Putamen (tissue), 1 donor: Measurements from ENCODE around the gene MMP20.

Source experiments
- DNase-seq: peaks from one replicate; pipeline ENCODE4 v3.0.0-alpha.2; 2016; ENCODE audit warnings: low spot score

The MMP20 gene

GRCh38 chr11:102622258-102622657 lies 2.9 kb downstream of the MMP20 start:
- DNase-seq = no peak

GRCh38 chr11:102620818-102621561 lies 4.1 kb downstream of the MMP20 start:
- no peak for DNase-seq

GRCh38 chr11:102620179-102620578 lies 5.0 kb downstream of the MMP20 start:
- no peak for DNase-seq

- no peak for DNase-seq
These were observed 7.6 kb downstream of the MMP20 start for GRCh38 chr11:102617466-102618008.

GRCh38 chr11:102615894-102616432 lies 9.2 kb downstream of the MMP20 start:
- DNase-seq = no peak

- DNase-seq = no peak
These were observed 9.8 kb downstream of the MMP20 start for GRCh38 chr11:102615077-102615893.

- no peak for DNase-seq
These were observed 10.6 kb downstream of the MMP20 start for GRCh38 chr11:102614485-102614884.

GRCh38 chr11:102614031-102614430 lies 11.1 kb downstream of the MMP20 start:
- DNase-seq = no peak

GRCh38 chr11:102613450-102613849 lies 11.7 kb downstream of the MMP20 start:
- DNase-seq = no peak

GRCh38 chr11:102611291-102611690 lies 13.8 kb downstream of the MMP20 start:
- no peak for DNase-seq

- no peak for DNase-seq
These were observed 14.9 kb downstream of the MMP20 start for GRCh38 chr11:102610200-102610599.

GRCh38 chr11:102608699-102609098 lies 16.4 kb downstream of the MMP20 start:
- no peak for DNase-seq

GRCh38 chr11:102604875-102605274 lies 20.3 kb downstream of the MMP20 start:
- no peak for DNase-seq

GRCh38 chr11:102604011-102604410 lies 21.1 kb downstream of the MMP20 start:
- no peak for DNase-seq

GRCh38 chr11:102603576-102603975 lies 21.6 kb downstream of the MMP20 start:
- no peak for DNase-seq

GRCh38 chr11:102603091-102603490 lies 22.0 kb downstream of the MMP20 start:
- peak; percentile 89 for DNase-seq

GRCh38 chr11:102600666-102601065 lies 24.5 kb downstream of the MMP20 start:
- DNase-seq = no peak

- DNase-seq = no peak
These were observed 25.4 kb downstream of the MMP20 start for GRCh38 chr11:102599642-102600261.

GRCh38 chr11:102598272-102598671 lies 26.9 kb downstream of the MMP20 start:
- no peak for DNase-seq

- no peak for DNase-seq
These were observed 28.6 kb downstream of the MMP20 start for GRCh38 chr11:102596578-102596977.

- no peak for DNase-seq
These were observed 32.2 kb downstream of the MMP20 start for GRCh38 chr11:102592634-102593581.
